GM06990 (cell line): ENCODE results near the gene MAD1L1.

ENCODE experiments used
- DNase-seq: peaks from one replicate; pipeline ENCODE4 v3.0.0-alpha.2; 2011; ENCODE audit not compliant: insufficient read length; ENCODE audit errors: extremely low read depth
- H3K27me3 ChIP-seq: replicated peaks from 2 replicates; pipeline ENCODE4 v1.6.0; 2011; ENCODE audit warnings: low read length; ENCODE audit not compliant: control insufficient read depth, insufficient read depth
- H3K36me3 ChIP-seq: 2 replicates; pipeline ENCODE4 v1.5.1; 2011; ENCODE audit warnings: low read length; ENCODE audit not compliant: control insufficient read depth, insufficient read depth
- H3K4me3 ChIP-seq: replicated peaks from 2 replicates; pipeline ENCODE4 v1.5.1; 2011; ENCODE audit warnings: low read depth, mild to moderate bottlenecking, control low read depth, low read length
- CTCF ChIP-seq: IDR thresholded peaks from 2 replicates; pipeline ENCODE4 v1.5.1; 2011; ENCODE audit warnings: low read length, control low read depth, mild to moderate bottlenecking, inconsistent platforms; ENCODE audit not compliant: insufficient read depth, poor library complexity, severe bottlenecking

Gene MAD1L1

GRCh38 chr7:2203766-2204300 is 28.9 kb downstream of the MAD1L1 start:
- H3K36me3 ChIP-seq, result peaks cover 23% of the 10 kb centered on the region
- H3K4me3 ChIP-seq, result no peak overlapping the region
- TF ChIP-seq CTCF, result no peak
- H3K27me3 ChIP-seq, result no peaks in the 10 kb centered on the region
- no peak for DNase-seq

GRCh38 chr7:2202901-2203765 is 29.6 kb downstream of the MAD1L1 start:
- no peak overlapping the region for H3K4me3 ChIP-seq
- no peaks in the 10 kb centered on the region for H3K27me3 ChIP-seq
- peaks cover 23% of the 10 kb centered on the region for H3K36me3 ChIP-seq
- TF ChIP-seq CTCF, result no peak
- DNase-seq, result no peak

GRCh38 chr7:2202361-2202761 is 30.4 kb downstream of the MAD1L1 start:
- Histone ChIP-seq H3K4me3 (no peak overlapping the region), H3K27me3 (no peaks in the 10 kb centered on the region), H3K36me3 (peaks cover 23% of the 10 kb centered on the region)
- no peak for DNase-seq
- TF ChIP-seq CTCF, result no peak

GRCh38 chr7:2201686-2202360 is 30.9 kb downstream of the MAD1L1 start:
- DNase-seq, result no peak
- Histone ChIP-seq H3K36me3 (peaks cover 24% of the 10 kb centered on the region), H3K4me3 (no peak overlapping the region), H3K27me3 (no peaks in the 10 kb centered on the region)
- no peak for TF ChIP-seq CTCF

GRCh38 chr7:2201128-2201527 is 31.6 kb downstream of the MAD1L1 start:
- H3K4me3 ChIP-seq, result no peak overlapping the region
- H3K27me3 ChIP-seq, result no peaks in the 10 kb centered on the region
- TF ChIP-seq CTCF, result no peak
- H3K36me3 ChIP-seq, result peaks cover 26% of the 10 kb centered on the region
- no peak for DNase-seq
